ENCODE measurements around the gene VPS72. TPM values are rescaled to one million over a fixed set of nuclear protein-coding genes. Genes with fewer than 3 reads are reported as not detected.
A peak's percentile ranks its signal among the peaks of the same experiment; 100 is the strongest.

VPS72 gene
- total and polyA plus RNA-seq, 9 of the 15 experiments (the other 6 are each of a cell fraction or from before 2014, with no cell fraction given) = 7.2 to 131 (median 75.7) TPM

GRCh38 chr1:151189637-151190445, at the start of gene VPS72 (continued):
- TF ChIP-seq SAP30 (IDR thresholded peaks at IDR 0.05; ENCODE audit: borderline replicate concordance, insufficient read depth, low read depth, low read length, poor library complexity, severe bottlenecking) (peak; percentile 59), CREB3L1 (IDR thresholded peaks at IDR 0.05; ENCODE audit: borderline replicate concordance, low read depth) (peak; percentile 57; the same call in 1 of the 2 replicates), KDM5B (IDR thresholded peaks at IDR 0.05; ENCODE audit: insufficient replicate concordance, low read depth, low read length) (peak; percentile 91), HMGXB4 (CRISPR knock-in tag; IDR thresholded peaks at IDR 0.05) (0 out of 2 replicates have a peak, but pooled peaks have one; percentile 79), PHF8 (IDR thresholded peaks at IDR 0.05; ENCODE audit: borderline replicate concordance, low read length) (peak; percentile 87), SRF (CRISPR knock-in tag; IDR thresholded peaks at IDR 0.05) (peak in 1 of 2 experiments; percentile 44; a peak in 1 of 4 replicates), E2F3 (CRISPR knock-in tag; IDR thresholded peaks at IDR 0.05) (peak; percentile 25; the same call in 1 of the 2 replicates), TAF15 (IDR thresholded peaks at IDR 0.05; ENCODE audit: low read depth, low read length) (no peak), NCOR1 (IDR thresholded peaks at IDR 0.05) (peak; percentile 36; the same call in 1 of the 2 replicates), NKRF (IDR thresholded peaks at IDR 0.05; ENCODE audit: borderline replicate concordance) (peak; percentile 73; the same call in 1 of the 2 replicates), E2F4 (CRISPR knock-in tag; IDR thresholded peaks at IDR 0.05; ENCODE audit: low read depth) (no peak; the same call in 1 of the 2 replicates), ATF3 (IDR thresholded peaks at IDR 0.05) (no peak), ATF3 (CRISPR knock-in tag; conservative IDR thresholded peaks at IDR 0.05) (no peak; the same call in 1 of the 2 replicates), PML (IDR thresholded peaks at IDR 0.05; ENCODE audit: low read length) (peak; percentile 79; the same call in 1 of the 2 replicates), CREB1 (IDR thresholded peaks at IDR 0.05) (peak; percentile 51), CREB1 (CRISPR knock-in tag; IDR thresholded peaks at IDR 0.05) (peak; percentile 64), MED1 (CRISPR knock-in tag; IDR thresholded peaks at IDR 0.05; ENCODE audit: borderline replicate concordance) (no peak), ZNF766 (CRISPR knock-in tag; conservative IDR thresholded peaks at IDR 0.05) (peak; percentile 86)

All from K562 (cell line).